ENCODE data around the gene DDX10. TPM values are rescaled to one million over a fixed set of nuclear protein-coding genes. Genes with fewer than 3 reads are reported as not detected.

Gene DDX10
- total and polyA plus RNA-seq, 12 donors = 10.6 to 141 (median 22.6) TPM

GRCh38 chr11:108938604-108939003, 273.7 kb downstream of the DDX10 start:
- 79 to 91% (median 83%) methylated on average over 1 of the region's 1 CpG for WGBS, 4 donors
- no peaks in the 10 kb centered on the region for H3K4me1 ChIP-seq (replicated peaks in 1 of 2)
- H3K4me3 ChIP-seq = no peak overlapping the region
- intact Hi-C loops (cut with DNase I) = no loop called here
- H3K9me3 ChIP-seq (replicated peaks in 1 of 3) = no peaks in the 10 kb centered on the region
- no peak for DNase-seq
- H3K27me3 ChIP-seq = no peaks in the 10 kb centered on the region
- no peak for TF ChIP-seq CTCF (IDR thresholded peaks at IDR 0.05)
- no peak for TF ChIP-seq POLR2A (IDR thresholded peaks at IDR 0.05)
- no peak overlapping the region for H3K27ac ChIP-seq
- peaks cover 0 to 3% of the 10 kb centered on the region in 2 donors for H3K36me3 ChIP-seq (replicated peaks in 1 of 2)

GRCh38 chr11:108939135-108939534, 274.3 kb downstream of the DDX10 start:
- peaks cover 0 to 3% of the 10 kb centered on the region in 2 donors for H3K36me3 ChIP-seq (replicated peaks in 1 of 2)
- WGBS, 4 donors = 97 to 100% (median 99%) methylated on average over 1 of the region's 1 CpG
- no peak overlapping the region for H3K4me3 ChIP-seq
- H3K4me1 ChIP-seq (replicated peaks in 1 of 2) = no peaks in the 10 kb centered on the region
- TF ChIP-seq CTCF (IDR thresholded peaks at IDR 0.05) (no peak), POLR2A (IDR thresholded peaks at IDR 0.05) (no peak)
- no peaks in the 10 kb centered on the region for H3K9me3 ChIP-seq (replicated peaks in 1 of 3)
- DNase-seq = no peak
- no peak overlapping the region for H3K27ac ChIP-seq
- intact Hi-C loops (cut with DNase I) = no loop called here
- H3K27me3 ChIP-seq = no peaks in the 10 kb centered on the region

- no peak overlapping the region for H3K4me3 ChIP-seq
- no peaks in the 10 kb centered on the region for H3K27me3 ChIP-seq
- H3K4me1 ChIP-seq (replicated peaks in 1 of 2) = no peaks in the 10 kb centered on the region
- no peak for DNase-seq
- TF ChIP-seq POLR2A (IDR thresholded peaks at IDR 0.05) = no peak
- no peak for TF ChIP-seq CTCF (IDR thresholded peaks at IDR 0.05)
- WGBS, 4 donors = 89 to 99% (median 95%) methylated on average over 4 of the region's 4 CpGs
- H3K36me3 ChIP-seq (replicated peaks in 1 of 2) = peaks cover 0 to 3% of the 10 kb centered on the region in 2 donors
- H3K9me3 ChIP-seq (replicated peaks in 1 of 3) = no peaks in the 10 kb centered on the region
- H3K27ac ChIP-seq = no peak overlapping the region
- intact Hi-C loops (cut with DNase I) = no loop called here
Observed at GRCh38 chr11:108943853-108944252, 279.0 kb downstream of the DDX10 start.

GRCh38 chr11:108944471-108945178, 279.8 kb downstream of the DDX10 start:
- intact Hi-C loops (cut with DNase I) = no loop called here
- no peak overlapping the region for H3K4me3 ChIP-seq
- no peak for DNase-seq
- 92 to 97% (median 96%) methylated on average over 6 of the region's 6 CpGs for WGBS, 4 donors
- peaks cover 0 to 3% of the 10 kb centered on the region in 2 donors for H3K36me3 ChIP-seq (replicated peaks in 1 of 2)
- H3K27me3 ChIP-seq = no peaks in the 10 kb centered on the region
- H3K9me3 ChIP-seq (replicated peaks in 1 of 3) = no peaks in the 10 kb centered on the region
- TF ChIP-seq POLR2A (IDR thresholded peaks at IDR 0.05) (no peak), CTCF (IDR thresholded peaks at IDR 0.05) (no peak)
- H3K27ac ChIP-seq = no peak overlapping the region
- H3K4me1 ChIP-seq (replicated peaks in 1 of 2) = no peaks in the 10 kb centered on the region

Measured in adrenal gland (tissue), 12 donors.